ENCODE measurements around the gene HABP4. TPM values are rescaled to one million over a fixed set of nuclear protein-coding genes. Genes with fewer than 3 reads are reported as not detected.
A peak's percentile ranks its signal among the peaks of the same experiment; 100 is the strongest.

Gene HABP4
- polyA plus RNA-seq, 6 donors from 2014 or later: 3.3 to 8.3 (median 5.6) TPM

- Mint-ChIP-seq H3K4me3 (no peak overlapping the region), H3K9me3 (no peaks in the 10 kb centered on the region), H3K36me3 (peaks cover 0 to 7% of the 10 kb centered on the region in 2 donors), H3K4me1 (no peaks in the 10 kb centered on the region), H3K27ac (peak overlapping the region in 1 of 6 donors; percentile 59), H3K27me3 (no peaks in the 10 kb centered on the region)
- ATAC-seq (ENCODE audit: low read depth in 2 of 2) (no peak), DNase-seq (no peak)
Measured at GRCh38 chr9:96467784-96468183, 17.8 kb downstream of the HABP4 start.

- Mint-ChIP-seq H3K36me3 (peaks cover 0 to 16% of the 10 kb centered on the region in 2 donors), H3K27me3 (no peaks in the 10 kb centered on the region), H3K27ac (no peak overlapping the region), H3K4me1 (no peaks in the 10 kb centered on the region), H3K9me3 (no peaks in the 10 kb centered on the region), H3K4me3 (no peak overlapping the region)
- no peak for ATAC-seq (ENCODE audit: low read depth in 2 of 2)
- DNase-seq: no peak
Measured at GRCh38 chr9:96476013-96476412, 26.0 kb downstream of the HABP4 start.

GRCh38 chr9:96476591-96476990 is 26.6 kb downstream of the HABP4 start:
- H3K27ac Mint-ChIP-seq: no peak overlapping the region

GRCh38 chr9:96478829-96479371 is 28.9 kb downstream of the HABP4 start:
- no peak for DNase-seq
- peaks cover 0 to 13% of the 10 kb centered on the region in 2 donors for H3K36me3 Mint-ChIP-seq
- H3K4me1 Mint-ChIP-seq: peaks cover under 1 to 4% (median 2%) of the 10 kb centered on the region in 3 donors
- H3K9me3 Mint-ChIP-seq: no peaks in the 10 kb centered on the region
- H3K27me3 Mint-ChIP-seq: no peaks in the 10 kb centered on the region
- ATAC-seq (ENCODE audit: low read depth in 2 of 2): no peak
- H3K4me3 Mint-ChIP-seq: no peak overlapping the region
- H3K27ac Mint-ChIP-seq: no peak overlapping the region

More at GRCh38 chr9:96476591-96476990, 26.6 kb downstream of the HABP4 start:
- H3K9me3 Mint-ChIP-seq: no peaks in the 10 kb centered on the region
- H3K27me3 Mint-ChIP-seq: no peaks in the 10 kb centered on the region
- no peaks in the 10 kb centered on the region for H3K4me1 Mint-ChIP-seq
- H3K36me3 Mint-ChIP-seq: peaks cover 0 to 11% of the 10 kb centered on the region in 2 donors
- no peak for ATAC-seq (ENCODE audit: low read depth in 2 of 2)
- H3K4me3 Mint-ChIP-seq: no peak overlapping the region
- no peak for DNase-seq

GRCh38 chr9:96480736-96481135 is 30.8 kb downstream of the HABP4 start:
- peaks cover 0 to 8% of the 10 kb centered on the region in 2 donors for H3K36me3 Mint-ChIP-seq
- H3K9me3 Mint-ChIP-seq: no peaks in the 10 kb centered on the region
- no peak overlapping the region for H3K27ac Mint-ChIP-seq

GRCh38 chr9:96482476-96482875 is 32.5 kb downstream of the HABP4 start:
- Mint-ChIP-seq H3K4me1 (peaks cover 8 to 16% (median 13%) of the 10 kb centered on the region in 3 donors), H3K27me3 (no peaks in the 10 kb centered on the region), H3K9me3 (no peaks in the 10 kb centered on the region), H3K27ac (no peak overlapping the region), H3K36me3 (peaks cover 0 to 8% of the 10 kb centered on the region in 2 donors), H3K4me3 (no peak overlapping the region)
- ATAC-seq (ENCODE audit: low read depth in 2 of 2): no peak
- no peak for DNase-seq

More at GRCh38 chr9:96480736-96481135, 30.8 kb downstream of the HABP4 start:
- DNase-seq (no peak), ATAC-seq (ENCODE audit: low read depth in 2 of 2) (no peak)
- H3K27me3 Mint-ChIP-seq: no peaks in the 10 kb centered on the region
- H3K4me3 Mint-ChIP-seq: peak overlapping the region in 1 of 8 donors; percentile 60
- peaks cover 8 to 16% (median 13%) of the 10 kb centered on the region in 3 donors for H3K4me1 Mint-ChIP-seq

GRCh38 chr9:96483197-96483596 is 33.2 kb downstream of the HABP4 start:
- DNase-seq (no peak), ATAC-seq (ENCODE audit: low read depth in 2 of 2) (no peak)
- H3K4me1 Mint-ChIP-seq: peaks cover 8 to 16% (median 13%) of the 10 kb centered on the region in 3 donors
- H3K4me3 Mint-ChIP-seq: no peak overlapping the region
- H3K27ac Mint-ChIP-seq: no peak overlapping the region
- no peaks in the 10 kb centered on the region for H3K27me3 Mint-ChIP-seq
- peaks cover 5 to 8% of the 10 kb centered on the region in 2 donors for H3K36me3 Mint-ChIP-seq
- H3K9me3 Mint-ChIP-seq: no peaks in the 10 kb centered on the region

GRCh38 chr9:96483733-96484390 is 33.9 kb downstream of the HABP4 start:
- Mint-ChIP-seq H3K4me3 (no peak overlapping the region), H3K27ac (no peak overlapping the region), H3K36me3 (peaks cover 7 to 12% of the 10 kb centered on the region in 2 donors), H3K9me3 (no peaks in the 10 kb centered on the region), H3K27me3 (no peaks in the 10 kb centered on the region), H3K4me1 (peaks cover 8 to 16% (median 13%) of the 10 kb centered on the region in 3 donors)
- no peak for DNase-seq
- no peak for ATAC-seq (ENCODE audit: low read depth in 2 of 2)

- H3K4me1 Mint-ChIP-seq: peaks cover 8 to 16% (median 13%) of the 10 kb centered on the region in 3 donors
- DNase-seq (peak; percentile 27), ATAC-seq (ENCODE audit: low read depth in 2 of 2) (peak; percentile 87 to 97)
- H3K4me3 Mint-ChIP-seq: no peak overlapping the region
- H3K27me3 Mint-ChIP-seq: no peaks in the 10 kb centered on the region
- peak overlapping the region in 1 of 6 donors; percentile 12 for H3K27ac Mint-ChIP-seq
- H3K36me3 Mint-ChIP-seq: peaks cover 4 to 17% of the 10 kb centered on the region in 2 donors
- H3K9me3 Mint-ChIP-seq: no peaks in the 10 kb centered on the region
Measured at GRCh38 chr9:96484521-96484931, 34.6 kb downstream of the HABP4 start.

- ATAC-seq (ENCODE audit: low read depth in 2 of 2) (no peak), DNase-seq (no peak)
- H3K4me1 Mint-ChIP-seq: peaks cover 8 to 16% (median 13%) of the 10 kb centered on the region in 3 donors
- no peaks in the 10 kb centered on the region for H3K9me3 Mint-ChIP-seq
- no peaks in the 10 kb centered on the region for H3K27me3 Mint-ChIP-seq
- H3K27ac Mint-ChIP-seq: no peak overlapping the region
- peak overlapping the region in 1 of 8 donors; percentile 73 for H3K4me3 Mint-ChIP-seq
- peaks cover 9 to 20% of the 10 kb centered on the region in 2 donors for H3K36me3 Mint-ChIP-seq
Measured at GRCh38 chr9:96485280-96485679, 35.3 kb downstream of the HABP4 start.

GRCh38 chr9:96486386-96487028 is 36.5 kb downstream of the HABP4 start:
- ATAC-seq (ENCODE audit: low read depth in 2 of 2) (no peak), DNase-seq (no peak)
- peaks cover 8 to 16% (median 13%) of the 10 kb centered on the region in 3 donors for H3K4me1 Mint-ChIP-seq
- H3K27me3 Mint-ChIP-seq: no peaks in the 10 kb centered on the region
- H3K9me3 Mint-ChIP-seq: no peaks in the 10 kb centered on the region
- no peak overlapping the region for H3K27ac Mint-ChIP-seq
- no peak overlapping the region for H3K4me3 Mint-ChIP-seq
- H3K36me3 Mint-ChIP-seq: peaks cover 9 to 20% of the 10 kb centered on the region in 2 donors

GRCh38 chr9:96487029-96487396 is 37.0 kb downstream of the HABP4 start:
- H3K4me3 Mint-ChIP-seq: no peak overlapping the region
- DNase-seq (no peak), ATAC-seq (ENCODE audit: low read depth in 2 of 2) (no peak)
- H3K36me3 Mint-ChIP-seq: peaks cover 8 to 20% of the 10 kb centered on the region in 2 donors
- no peaks in the 10 kb centered on the region for H3K27me3 Mint-ChIP-seq
- peaks cover 10 to 16% (median 13%) of the 10 kb centered on the region in 3 donors for H3K4me1 Mint-ChIP-seq
- H3K27ac Mint-ChIP-seq: no peak overlapping the region
- no peaks in the 10 kb centered on the region for H3K9me3 Mint-ChIP-seq

GRCh38 chr9:96487949-96488348 is 38.0 kb downstream of the HABP4 start:
- Mint-ChIP-seq H3K4me3 (no peak overlapping the region), H3K27ac (peak overlapping the region in 2 of 6 donors; percentile 45 to 61), H3K27me3 (no peaks in the 10 kb centered on the region), H3K9me3 (no peaks in the 10 kb centered on the region), H3K4me1 (peaks cover 10 to 16% (median 13%) of the 10 kb centered on the region in 3 donors), H3K36me3 (peaks cover 5 to 20% of the 10 kb centered on the region in 2 donors)
- ATAC-seq (ENCODE audit: low read depth in 2 of 2) (no peak), DNase-seq (no peak)

All from naive B cell (primary cell).